Ishikawa (cell line): ENCODE results near the gene CLCA1.

Experiments used
- CEBPB ChIP-seq: IDR thresholded peaks from 2 replicates; pipeline ENCODE4 v1.6.1; 2012
- CREB1 ChIP-seq: IDR thresholded peaks from 2 replicates; pipeline ENCODE4 v1.6.1; 2012; ENCODE audit warnings: low read depth
- EGR1 ChIP-seq: IDR thresholded peaks from 2 replicates; pipeline ENCODE4 v1.6.1; 2012
- EP300 ChIP-seq: IDR thresholded peaks from 2 replicates; pipeline ENCODE4 v1.6.1; 2012; ENCODE audit warnings: borderline replicate concordance
- FOXM1 ChIP-seq: IDR thresholded peaks from 2 replicates; pipeline ENCODE4 v1.6.1; 2012; ENCODE audit warnings: low read depth, borderline replicate concordance
- MAX ChIP-seq: IDR thresholded peaks from 2 replicates; pipeline ENCODE4 v1.6.1; 2012
- NFIC ChIP-seq: IDR thresholded peaks from 2 replicates; pipeline ENCODE4 v1.6.1; 2012
- RAD21 ChIP-seq: IDR thresholded peaks from 2 replicates; pipeline ENCODE4 v1.6.1; 2012; ENCODE audit warnings: low read depth
- REST ChIP-seq: IDR thresholded peaks from 2 replicates; pipeline ENCODE4 v1.6.1; 2012; ENCODE audit warnings: low read depth, mild to moderate bottlenecking
- TAF1 ChIP-seq: IDR thresholded peaks from 2 replicates; pipeline ENCODE4 v1.6.1; 2012; ENCODE audit warnings: low read depth, mild to moderate bottlenecking
- TCF12 ChIP-seq: IDR thresholded peaks from 2 replicates; pipeline ENCODE4 v1.6.1; 2012; ENCODE audit warnings: low read depth
- TEAD4 ChIP-seq: IDR thresholded peaks from 2 replicates; pipeline ENCODE4 v1.6.1; 2012
- USF1 ChIP-seq: IDR thresholded peaks from 2 replicates; pipeline ENCODE4 v1.6.1; 2012
- YY1 ChIP-seq: IDR thresholded peaks from 2 replicates; pipeline ENCODE4 v1.6.1; 2012; ENCODE audit warnings: low read depth
- ZBTB7A ChIP-seq: IDR thresholded peaks from 2 replicates; pipeline ENCODE4 v1.6.1; 2012; ENCODE audit warnings: low read depth

CLCA1 gene

GRCh38 chr1:86423873-86424272, 44.9 kb upstream of the CLCA1 start, which contains the start of gene CLCA2:
TSS of gene CLCA2 (plus strand) at chr1:86424171. CDS start at chr1:86424248, 77 bp downstream.
- TF ChIP-seq CEBPB, result no peak
- TF ChIP-seq RAD21, result no peak
- TF ChIP-seq USF1, result no peak
- no peak for TF ChIP-seq FOXM1
- TF ChIP-seq REST, result no peak
- no peak for TF ChIP-seq EGR1
- no peak for TF ChIP-seq EP300
- no peak for TF ChIP-seq ZBTB7A
- TF ChIP-seq YY1, result no peak
- TF ChIP-seq MAX, result no peak
- no peak for TF ChIP-seq NFIC
- no peak for TF ChIP-seq TEAD4
- no peak for TF ChIP-seq TAF1
- no peak for TF ChIP-seq CREB1
- TF ChIP-seq TCF12, result no peak

GRCh38 chr1:86429122-86429725, 39.5 kb upstream of the CLCA1 start:
- TF ChIP-seq FOXM1, result no peak
- TF ChIP-seq CREB1, result no peak
- TF ChIP-seq NFIC, result no peak
- no peak for TF ChIP-seq ZBTB7A
- TF ChIP-seq TCF12, result no peak
- TF ChIP-seq TEAD4, result no peak
- no peak for TF ChIP-seq EGR1
- no peak for TF ChIP-seq USF1

GRCh38 chr1:86429835-86430234, 38.9 kb upstream of the CLCA1 start:
- TF ChIP-seq TAF1 (no peak), CEBPB (no peak), EP300 (no peak), RAD21 (no peak), TEAD4 (no peak)

GRCh38 chr1:86430376-86430775, 38.4 kb upstream of the CLCA1 start:
- TF ChIP-seq MAX, result no peak
- TF ChIP-seq ZBTB7A, result no peak
- TF ChIP-seq YY1, result no peak
- TF ChIP-seq TEAD4, result no peak
- TF ChIP-seq CREB1, result no peak

GRCh38 chr1:86434059-86434458, 34.7 kb upstream of the CLCA1 start:
- no peak for TF ChIP-seq RAD21
- TF ChIP-seq FOXM1, result no peak
- TF ChIP-seq TAF1, result no peak
- TF ChIP-seq ZBTB7A, result no peak
- TF ChIP-seq EGR1, result no peak
- no peak for TF ChIP-seq CEBPB
- no peak for TF ChIP-seq MAX
- no peak for TF ChIP-seq NFIC
- TF ChIP-seq EP300, result no peak
- TF ChIP-seq USF1, result no peak
- no peak for TF ChIP-seq CREB1

GRCh38 chr1:86435327-86435726, 33.4 kb upstream of the CLCA1 start:
- no peak for TF ChIP-seq EP300
- TF ChIP-seq CREB1, result no peak
- TF ChIP-seq REST, result no peak
- TF ChIP-seq FOXM1, result no peak
- no peak for TF ChIP-seq MAX
- no peak for TF ChIP-seq TCF12
- TF ChIP-seq CEBPB, result no peak
- no peak for TF ChIP-seq TEAD4
